Epithelial cell of proximal tubule (primary cell): ENCODE measurements around the gene CPT1B. TPM values are rescaled to one million over a fixed set of nuclear protein-coding genes. Genes with fewer than 3 reads are reported as not detected.

Source experiments
- DNase-seq: peaks from one replicate; pipeline ENCODE4 v3.0.0-alpha.2; 2011; ENCODE audit warnings: low read depth
- H3K4me3 ChIP-seq: 2 replicates; pipeline ENCODE4 v1.5.1; 2011; ENCODE audit warnings: low read depth, mild to moderate bottlenecking, low read length
- CTCF ChIP-seq: conservative IDR thresholded peaks from 2 replicates; pipeline ENCODE4 v1.5.1; 2012; ENCODE audit warnings: low read depth, mild to moderate bottlenecking, low read length
- total RNA-seq: library from RNA; depleted of rRNA; stranded (reverse); fragments of >200 nt; gene quantifications from 2 replicates; pipeline ENCODE4 v1.2.3, GENCODE V29; 2015

CPT1B gene
- total RNA-seq, 1 donor from 2014 or later, result 4.0 TPM

GRCh38 chr22:50607659-50608020, 29.4 kb upstream of the CPT1B start:
- DNase-seq, result no peak
- TF ChIP-seq CTCF, result no peak
- no peak overlapping the region for H3K4me3 ChIP-seq

- H3K4me3 ChIP-seq, result no peak overlapping the region
- no peak for TF ChIP-seq CTCF
- DNase-seq, result no peak
These were observed 28.9 kb upstream of the CPT1B start for GRCh38 chr22:50606946-50607658.

GRCh38 chr22:50606165-50606945, 28.1 kb upstream of the CPT1B start:
- DNase-seq, result no peak
- no peak for TF ChIP-seq CTCF
- H3K4me3 ChIP-seq, result no peak overlapping the region

- no peak overlapping the region for H3K4me3 ChIP-seq
- no peak for DNase-seq
- TF ChIP-seq CTCF, result no peak
These were observed 27.4 kb upstream of the CPT1B start for GRCh38 chr22:50605613-50606074.

GRCh38 chr22:50605002-50605612, 26.9 kb upstream of the CPT1B start:
- H3K4me3 ChIP-seq, result no peak overlapping the region
- no peak for TF ChIP-seq CTCF
- DNase-seq, result no peak

- TF ChIP-seq CTCF, result no peak
- no peak overlapping the region for H3K4me3 ChIP-seq
- DNase-seq, result no peak
These were observed 26.2 kb upstream of the CPT1B start for GRCh38 chr22:50604256-50605001.
